ENCODE results near the gene GJC1. TPM values are rescaled to one million over a fixed set of nuclear protein-coding genes. Genes with fewer than 3 reads are reported as not detected.

The GJC1 gene
- polyA plus RNA-seq, 1 donor from 2014 or later, result 8.0 TPM

GRCh38 chr17:44775838-44776621 lies 54.1 kb downstream of the GJC1 start (continued):
- TF ChIP-seq MXI1 (conservative IDR thresholded peaks at IDR 0.05; ENCODE audit: poor library complexity, severe bottlenecking) (no peak), POLR2AphosphoS5 (IDR thresholded peaks at IDR 0.05) (no peak), EP300 (conservative IDR thresholded peaks at IDR 0.05; ENCODE audit: poor library complexity, severe bottlenecking) (no peak), RAD21 (conservative IDR thresholded peaks at IDR 0.05) (no peak)

GRCh38 chr17:44775136-44775837 lies 54.8 kb downstream of the GJC1 start:
- Histone ChIP-seq H3K9me2 (ENCODE audit: insufficient read depth, low read length) (no peaks in the 10 kb centered on the region), H3K9me3 (ENCODE audit: low read length) (no peaks in the 10 kb centered on the region), H3K36me3 (ENCODE audit: insufficient read depth, low read length) (no peaks in the 10 kb centered on the region), H3K27me3 (ENCODE audit: insufficient read depth, low read depth, low read length) (peaks cover 6% of the 10 kb centered on the region), H3K79me2 (replicated peaks; ENCODE audit: insufficient read depth, low read length) (no peaks in the 10 kb centered on the region), H4K20me1 (ENCODE audit: insufficient read depth) (no peaks in the 10 kb centered on the region), H3K27ac (ENCODE audit: low read length) (peak overlapping the region; percentile 28), H3K9ac (ENCODE audit: low read length) (peak overlapping the region; percentile 54), H3K4me2 (ENCODE audit: low read length) (peak overlapping the region; percentile 89), H3F3A (ENCODE audit: insufficient read depth, low read length, poor library complexity, severe bottlenecking) (no peaks in the 10 kb centered on the region), H3K4me3 (ENCODE audit: low read length) (peak overlapping the region; percentile 92), H2AFZ (ENCODE audit: low read depth, low read length) (peak overlapping the region; percentile 54)
- TF ChIP-seq MXI1 (conservative IDR thresholded peaks at IDR 0.05; ENCODE audit: poor library complexity, severe bottlenecking) (peak; percentile 98), REST (IDR thresholded peaks at IDR 0.05; ENCODE audit: borderline replicate concordance) (no peak), TAF1 (IDR thresholded peaks at IDR 0.05; ENCODE audit: low read depth) (no peak), SMC3 (conservative IDR thresholded peaks at IDR 0.05; ENCODE audit: poor library complexity) (peak; percentile 66), RAD21 (conservative IDR thresholded peaks at IDR 0.05) (no peak), POLR2AphosphoS5 (IDR thresholded peaks at IDR 0.05) (peak; percentile 22)
- TF ChIP-seq, protein P1, sequence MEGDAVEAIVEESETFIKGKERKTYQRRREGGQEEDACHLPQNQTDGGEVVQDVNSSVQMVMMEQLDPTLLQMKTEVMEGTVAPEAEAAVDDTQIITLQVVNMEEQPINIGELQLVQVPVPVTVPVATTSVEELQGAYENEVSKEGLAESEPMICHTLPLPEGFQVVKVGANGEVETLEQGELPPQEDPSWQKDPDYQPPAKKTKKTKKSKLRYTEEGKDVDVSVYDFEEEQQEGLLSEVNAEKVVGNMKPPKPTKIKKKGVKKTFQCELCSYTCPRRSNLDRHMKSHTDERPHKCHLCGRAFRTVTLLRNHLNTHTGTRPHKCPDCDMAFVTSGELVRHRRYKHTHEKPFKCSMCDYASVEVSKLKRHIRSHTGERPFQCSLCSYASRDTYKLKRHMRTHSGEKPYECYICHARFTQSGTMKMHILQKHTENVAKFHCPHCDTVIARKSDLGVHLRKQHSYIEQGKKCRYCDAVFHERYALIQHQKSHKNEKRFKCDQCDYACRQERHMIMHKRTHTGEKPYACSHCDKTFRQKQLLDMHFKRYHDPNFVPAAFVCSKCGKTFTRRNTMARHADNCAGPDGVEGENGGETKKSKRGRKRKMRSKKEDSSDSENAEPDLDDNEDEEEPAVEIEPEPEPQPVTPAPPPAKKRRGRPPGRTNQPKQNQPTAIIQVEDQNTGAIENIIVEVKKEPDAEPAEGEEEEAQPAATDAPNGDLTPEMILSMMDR (IDR thresholded peaks at IDR 0.05; ENCODE audit: poor library complexity, severe bottlenecking), result no peak
